ENCODE data around the gene EVPLL.
"Not testable (repeated sequence)": the region's sequence is repeated elsewhere in the genome, so short reads cannot be mapped to it uniquely, and the experiment has no call there.

The EVPLL gene

GRCh38 chr17:18379246-18380146 is 1.9 kb downstream of the EVPLL start:
- DNase-seq (ENCODE audit: low read depth): no peak
- TF ChIP-seq CTCF (IDR thresholded peaks at IDR 0.05; ENCODE audit: insufficient read depth, low read depth, low read length, missing control alignments): no peak
- no peak overlapping the region for H3K4me3 ChIP-seq (ENCODE audit: low read depth, low read length)

GRCh38 chr17:18380471-18381157 is 3.0 kb downstream of the EVPLL start:
- DNase-seq (ENCODE audit: low read depth): no peak
- no peak for TF ChIP-seq CTCF (IDR thresholded peaks at IDR 0.05; ENCODE audit: insufficient read depth, low read depth, low read length, missing control alignments)
- H3K4me3 ChIP-seq (ENCODE audit: low read depth, low read length): no peak overlapping the region

GRCh38 chr17:18381158-18381952 is 3.8 kb downstream of the EVPLL start:
- DNase-seq (ENCODE audit: low read depth): no peak
- no peak overlapping the region for H3K4me3 ChIP-seq (ENCODE audit: low read depth, low read length)
- TF ChIP-seq CTCF (IDR thresholded peaks at IDR 0.05; ENCODE audit: insufficient read depth, low read depth, low read length, missing control alignments): no peak

- H3K4me3 ChIP-seq (ENCODE audit: low read depth, low read length): no peak overlapping the region
- no peak for DNase-seq (ENCODE audit: low read depth)
- no peak for TF ChIP-seq CTCF (IDR thresholded peaks at IDR 0.05; ENCODE audit: insufficient read depth, low read depth, low read length, missing control alignments)
Observed at GRCh38 chr17:18381953-18382245, 4.3 kb downstream of the EVPLL start.

GRCh38 chr17:18382441-18383078 is 5.0 kb downstream of the EVPLL start:
- H3K4me3 ChIP-seq (ENCODE audit: low read depth, low read length): no peak overlapping the region
- no peak for DNase-seq (ENCODE audit: low read depth)
- no peak for TF ChIP-seq CTCF (IDR thresholded peaks at IDR 0.05; ENCODE audit: insufficient read depth, low read depth, low read length, missing control alignments)

- H3K4me3 ChIP-seq (ENCODE audit: low read depth, low read length); DNase-seq (ENCODE audit: low read depth): not testable (repeated sequence)
Observed at GRCh38 chr17:18383079-18383481, 5.5 kb downstream of the EVPLL start.

- H3K4me3 ChIP-seq (ENCODE audit: low read depth, low read length); DNase-seq (ENCODE audit: low read depth): not testable (repeated sequence)
Observed at GRCh38 chr17:18384271-18384670, 6.7 kb downstream of the EVPLL start.

- H3K4me3 ChIP-seq (ENCODE audit: low read depth, low read length); DNase-seq (ENCODE audit: low read depth): not testable (repeated sequence)
Observed at GRCh38 chr17:18387583-18387982, 10.0 kb downstream of the EVPLL start.

- DNase-seq (ENCODE audit: low read depth); H3K4me3 ChIP-seq (ENCODE audit: low read depth, low read length): not testable (repeated sequence)
Observed at GRCh38 chr17:18388266-18388665, 10.7 kb downstream of the EVPLL start.

- not testable (repeated sequence) for H3K4me3 ChIP-seq (ENCODE audit: low read depth, low read length); DNase-seq (ENCODE audit: low read depth)
Observed at GRCh38 chr17:18388728-18389127, 11.2 kb downstream of the EVPLL start.

GRCh38 chr17:18401872-18402590 is 24.5 kb downstream of the EVPLL start:
- DNase-seq (ENCODE audit: low read depth); H3K4me3 ChIP-seq (ENCODE audit: low read depth, low read length): not testable (repeated sequence)
